HT1080 (cell line): ENCODE results near the gene CD36. TPM values are rescaled to one million over a fixed set of nuclear protein-coding genes. Genes with fewer than 3 reads are reported as not detected.
A peak's percentile ranks its signal among the peaks of the same experiment; 100 is the strongest.

Source experiments
- DNase-seq: peaks from one replicate; pipeline ENCODE4 v3.0.0-alpha.2; 2015; ENCODE audit warnings: low read depth
- total RNA-seq: library from RNA; depleted of rRNA; stranded (reverse); fragments of >200 nt; shearing (Covaris generic); gene quantifications from 2 replicates; pipeline ENCODE4 v1.2.3, GENCODE V29; 2014

Gene CD36
- total RNA-seq, 1 experiment from 2014 or later, result not detected

- no peak for DNase-seq
Measured at GRCh38 chr7:80623503-80624252, 14.8 kb upstream of the CD36 start.

- no peak for DNase-seq
Measured at GRCh38 chr7:80624763-80625162, 13.7 kb upstream of the CD36 start.

- DNase-seq, result no peak
Measured at GRCh38 chr7:80629023-80629422, 9.4 kb upstream of the CD36 start.

- no peak for DNase-seq
Measured at GRCh38 chr7:80630608-80631405, 7.6 kb upstream of the CD36 start.

- no peak for DNase-seq
Measured at GRCh38 chr7:80631421-80631820, 7.0 kb upstream of the CD36 start.

- no peak for DNase-seq
Measured at GRCh38 chr7:80632139-80632538, 6.3 kb upstream of the CD36 start.

- no peak for DNase-seq
Measured at GRCh38 chr7:80632819-80633218, 5.6 kb upstream of the CD36 start.

- peak; percentile 22 for DNase-seq
Measured at GRCh38 chr7:80634505-80634904, 3.9 kb upstream of the CD36 start.

- DNase-seq, result no peak
Measured at GRCh38 chr7:80635533-80635932, 2.9 kb upstream of the CD36 start.

GRCh38 chr7:80635998-80636397, 2.4 kb upstream of the CD36 start:
- DNase-seq, result no peak

- no peak for DNase-seq
Measured at GRCh38 chr7:80636709-80637108, 1.7 kb upstream of the CD36 start.

GRCh38 chr7:80637454-80637853, 988 bp upstream of the CD36 start:
- DNase-seq, result no peak

GRCh38 chr7:80639011-80639410, 569 bp downstream of the CD36 start:
- no peak for DNase-seq

- peak; percentile 36 for DNase-seq
Measured at GRCh38 chr7:80640846-80641245, 2.4 kb downstream of the CD36 start.

- DNase-seq, result no peak
Measured at GRCh38 chr7:80641548-80641947, 3.1 kb downstream of the CD36 start.

- no peak for DNase-seq
Measured at GRCh38 chr7:80642871-80643270, 4.4 kb downstream of the CD36 start.

- DNase-seq, result no peak
Measured at GRCh38 chr7:80643336-80643915, 5.0 kb downstream of the CD36 start.

- no peak for DNase-seq
Measured at GRCh38 chr7:80644054-80644453, 5.6 kb downstream of the CD36 start.

- DNase-seq, result no peak
Measured at GRCh38 chr7:80646083-80646865, 7.8 kb downstream of the CD36 start.

- no peak for DNase-seq
Measured at GRCh38 chr7:80647436-80647835, 9.0 kb downstream of the CD36 start.

GRCh38 chr7:80648031-80648600, 9.7 kb downstream of the CD36 start:
- no peak for DNase-seq
